SU-DHL-6 (cell line): ENCODE data around the gene ODAD2.
"Not testable (repeated sequence)": the region's sequence is repeated elsewhere in the genome, so short reads cannot be mapped to it uniquely, and the experiment has no call there.

Experiments
- H2AFZ ChIP-seq: fragments of 200-600 bp; sonication (generic); 2 replicates; pipeline ENCODE4 v1.6.1; 2014; ENCODE audit warnings: low read depth, mild to moderate bottlenecking, moderate library complexity, mixed read lengths, antibody characterized with exemption, low read length; ENCODE audit not compliant: severe bottlenecking
- H3F3A ChIP-seq: fragments of 200-600 bp; shearing (Covaris generic); 2 replicates; pipeline ENCODE4 v1.6.0; 2016; ENCODE audit warnings: antibody characterized with exemption, mild to moderate bottlenecking; ENCODE audit not compliant: insufficient read depth
- H3K27ac ChIP-seq: fragments of 200-600 bp; sonication (generic); 2 replicates; pipeline ENCODE4 v1.5.1; 2016; ENCODE audit warnings: low read depth, mild to moderate bottlenecking, low read length, moderate library complexity, mixed read lengths
- H3K27me3 ChIP-seq: fragments of 200-600 bp; sonication (generic), shearing (Covaris generic); 2 replicates; pipeline ENCODE4 v1.6.0; 2014; ENCODE audit warnings: mild to moderate bottlenecking, low read length
- H3K36me3 ChIP-seq: fragments of 200-600 bp; sonication (generic); 2 replicates; pipeline ENCODE4 v1.6.1; 2014; ENCODE audit warnings: mild to moderate bottlenecking, low read length, mixed read lengths
- H3K4me2 ChIP-seq: fragments of 300-600, 200-600 bp; shearing (Covaris generic), sonication (generic); 2 replicates; pipeline ENCODE4 v1.6.0; 2014; ENCODE audit warnings: low read length, low read depth, mild to moderate bottlenecking; ENCODE audit not compliant: poor library complexity, severe bottlenecking
- H3K4me3 ChIP-seq: fragments of 200-600 bp; sonication (generic); 2 replicates; pipeline ENCODE4 v1.5.1; 2014; ENCODE audit warnings: antibody characterized with exemption, low read length, mild to moderate bottlenecking, mixed read lengths; ENCODE audit not compliant: insufficient read depth, poor library complexity, severe bottlenecking
- H3K79me2 ChIP-seq: fragments of 200-600 bp; sonication (generic); 2 replicates; pipeline ENCODE4 v1.6.1; 2014; ENCODE audit warnings: mild to moderate bottlenecking, low read length, moderate library complexity; ENCODE audit not compliant: insufficient read depth
- H3K9ac ChIP-seq: fragments of 200-600 bp; sonication (generic); 2 replicates; pipeline ENCODE4 v1.7.0; 2014; ENCODE audit warnings: mild to moderate bottlenecking, low read length
- H3K9me2 ChIP-seq: fragments of 200-600 bp; sonication (generic); replicated peaks from 2 replicates; pipeline ENCODE4 v1.6.1; 2014; ENCODE audit warnings: low read length; ENCODE audit not compliant: insufficient read depth
- H3K9me3 ChIP-seq: fragments of 200-600 bp; sonication (generic); 2 replicates; pipeline ENCODE4 v1.6.1; 2014; ENCODE audit warnings: low read length, mixed read lengths; ENCODE audit not compliant: insufficient read depth
- H4K20me1 ChIP-seq: fragments of 200-600 bp; sonication (generic); 2 replicates; pipeline ENCODE4 v1.6.1; 2014; ENCODE audit warnings: low read depth, mild to moderate bottlenecking, antibody characterized with exemption, low read length, moderate library complexity, mixed read lengths
- CTCF ChIP-seq: fragments of 200-600 bp; sonication (generic); IDR thresholded peaks from one replicate; pipeline ENCODE4 v1.5.1; 2017; ENCODE audit warnings: antibody characterized with exemption, mild to moderate bottlenecking, low read length, moderate library complexity; ENCODE audit not compliant: insufficient read depth, poor library complexity, severe bottlenecking
- EZH2phosphoT487 ChIP-seq: fragments of 200-600 bp; sonication (generic), shearing (Covaris generic); conservative IDR thresholded peaks from 2 replicates; pipeline ENCODE4 v1.6.1; 2018; ENCODE audit warnings: mild to moderate bottlenecking, antibody characterized with exemption, low read length, moderate library complexity, mixed read lengths

The ODAD2 gene

GRCh38 chr10:27986821-27987220 is 12.1 kb downstream of the ODAD2 start:
- Histone ChIP-seq H3K27me3 (no peaks in the 10 kb centered on the region), H3K9me2 (no peaks in the 10 kb centered on the region), H3K4me2 (no peak overlapping the region), H3K27ac (no peak overlapping the region), H3K9me3 (no peaks in the 10 kb centered on the region), H3F3A (no peaks in the 10 kb centered on the region), H3K4me3 (no peak overlapping the region), H3K79me2 (no peaks in the 10 kb centered on the region), H3K36me3 (no peaks in the 10 kb centered on the region), H2AFZ (no peak overlapping the region), H3K9ac (no peak overlapping the region), H4K20me1 (no peaks in the 10 kb centered on the region)
- TF ChIP-seq EZH2phosphoT487: no peak
- TF ChIP-seq CTCF: no peak

- no peak for TF ChIP-seq CTCF
- TF ChIP-seq EZH2phosphoT487: no peak
- no peak overlapping the region for H2AFZ ChIP-seq
- H3K27me3 ChIP-seq: no peaks in the 10 kb centered on the region
- H3K4me3 ChIP-seq: no peak overlapping the region
- no peaks in the 10 kb centered on the region for H3F3A ChIP-seq
- no peaks in the 10 kb centered on the region for H4K20me1 ChIP-seq
- no peaks in the 10 kb centered on the region for H3K9me3 ChIP-seq
- H3K27ac ChIP-seq: no peak overlapping the region
- H3K9ac ChIP-seq: no peak overlapping the region
- H3K79me2 ChIP-seq: no peaks in the 10 kb centered on the region
- H3K9me2 ChIP-seq: no peaks in the 10 kb centered on the region
- H3K4me2 ChIP-seq: no peak overlapping the region
- H3K36me3 ChIP-seq: no peaks in the 10 kb centered on the region
Measured at GRCh38 chr10:27982875-27983543, 15.9 kb downstream of the ODAD2 start.

- no peak overlapping the region for H3K4me2 ChIP-seq
- no peaks in the 10 kb centered on the region for H3K9me3 ChIP-seq
- no peaks in the 10 kb centered on the region for H3K9me2 ChIP-seq
- no peak overlapping the region for H2AFZ ChIP-seq
- H3K27me3 ChIP-seq: no peaks in the 10 kb centered on the region
- H4K20me1 ChIP-seq: no peaks in the 10 kb centered on the region
- no peak overlapping the region for H3K27ac ChIP-seq
- no peaks in the 10 kb centered on the region for H3K79me2 ChIP-seq
- TF ChIP-seq EZH2phosphoT487 (no peak), CTCF (no peak)
- H3K36me3 ChIP-seq: no peaks in the 10 kb centered on the region
- no peak overlapping the region for H3K9ac ChIP-seq
- H3K4me3 ChIP-seq: no peak overlapping the region
- H3F3A ChIP-seq: no peaks in the 10 kb centered on the region
Measured at GRCh38 chr10:27981744-27982143, 17.1 kb downstream of the ODAD2 start.

- not testable (repeated sequence) for H3K4me3 ChIP-seq, H3K9ac ChIP-seq, H3K36me3 ChIP-seq, H3K27ac ChIP-seq, H3K9me3 ChIP-seq, H3K4me2 ChIP-seq, H3K79me2 ChIP-seq, H3K9me2 ChIP-seq, H3F3A ChIP-seq, H3K27me3 ChIP-seq, H2AFZ ChIP-seq, H4K20me1 ChIP-seq
Measured at GRCh38 chr10:27970795-27971194, 28.1 kb downstream of the ODAD2 start.

- not testable (repeated sequence) for H3K4me2 ChIP-seq, H3K36me3 ChIP-seq, H2AFZ ChIP-seq, H3K79me2 ChIP-seq, H3K9me2 ChIP-seq, H3F3A ChIP-seq, H3K9me3 ChIP-seq, H3K27me3 ChIP-seq, H3K9ac ChIP-seq, H3K27ac ChIP-seq, H3K4me3 ChIP-seq, H4K20me1 ChIP-seq
Measured at GRCh38 chr10:27969931-27970330, 28.9 kb downstream of the ODAD2 start.
